Vagina (tissue), 2 donors: ENCODE data around the gene PIP5KL1.
A peak's percentile ranks its signal among the peaks of the same experiment; 100 is the strongest.

Experiments
- POLR2A ChIP-seq, 2 donors: fragments of 450-650 bp; IDR thresholded peaks; one replicate each; pipeline ENCODE4 v1.6.1; 2017; ENCODE audit warnings: antibody characterized with exemption in 2 of 2, mild to moderate bottlenecking in 2 of 2, moderate library complexity in 2 of 2
- POLR2AphosphoS5 ChIP-seq, 2 donors: sonication (generic); formaldehyde crosslinking; IDR thresholded peaks; one replicate each; pipeline ENCODE4 v1.9.0; 2017; ENCODE audit warnings: antibody characterized with exemption in 2 of 2, mild to moderate bottlenecking in 2 of 2, low read depth in 1 of 2; ENCODE audit not compliant: insufficient read depth in 1 of 2
- TF ChIP-seq, protein P1 (sequence below), 3 experiments: fragments of 450-650 bp in 2 of 3; fragments of 200-600 bp in 1 of 3; sonication (generic) in 1 of 3; IDR thresholded peaks; one replicate each; pipeline ENCODE4 v1.5.1; 2017 to 2019; ENCODE audit warnings: antibody characterized with exemption in 3 of 3, mild to moderate bottlenecking in 2 of 3, moderate library complexity in 2 of 3

DNA sequence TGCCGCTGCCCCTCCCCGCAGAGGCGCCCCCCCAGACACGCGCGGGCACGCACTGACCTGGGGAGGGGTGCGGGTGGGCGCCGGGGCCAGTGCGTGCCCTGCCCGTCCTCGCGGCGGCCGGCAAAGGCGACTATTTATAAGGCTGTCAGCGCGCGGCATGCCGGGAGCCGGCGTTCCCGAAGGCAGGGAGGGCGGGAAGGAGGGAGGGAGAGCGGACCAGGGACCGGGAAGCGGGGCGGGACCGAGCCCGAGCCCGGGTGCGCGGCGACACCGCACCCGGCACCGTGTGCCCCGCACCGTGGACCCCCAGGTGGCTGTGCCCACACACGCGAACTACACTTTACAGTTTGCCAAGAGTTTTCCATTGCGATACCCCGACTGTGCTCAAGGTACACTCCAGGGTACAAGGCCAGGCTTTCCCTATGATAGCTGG is 53.0 kb downstream of the PIP5KL1 start, which contains the start of gene AK1:
- TF ChIP-seq, protein P1, sequence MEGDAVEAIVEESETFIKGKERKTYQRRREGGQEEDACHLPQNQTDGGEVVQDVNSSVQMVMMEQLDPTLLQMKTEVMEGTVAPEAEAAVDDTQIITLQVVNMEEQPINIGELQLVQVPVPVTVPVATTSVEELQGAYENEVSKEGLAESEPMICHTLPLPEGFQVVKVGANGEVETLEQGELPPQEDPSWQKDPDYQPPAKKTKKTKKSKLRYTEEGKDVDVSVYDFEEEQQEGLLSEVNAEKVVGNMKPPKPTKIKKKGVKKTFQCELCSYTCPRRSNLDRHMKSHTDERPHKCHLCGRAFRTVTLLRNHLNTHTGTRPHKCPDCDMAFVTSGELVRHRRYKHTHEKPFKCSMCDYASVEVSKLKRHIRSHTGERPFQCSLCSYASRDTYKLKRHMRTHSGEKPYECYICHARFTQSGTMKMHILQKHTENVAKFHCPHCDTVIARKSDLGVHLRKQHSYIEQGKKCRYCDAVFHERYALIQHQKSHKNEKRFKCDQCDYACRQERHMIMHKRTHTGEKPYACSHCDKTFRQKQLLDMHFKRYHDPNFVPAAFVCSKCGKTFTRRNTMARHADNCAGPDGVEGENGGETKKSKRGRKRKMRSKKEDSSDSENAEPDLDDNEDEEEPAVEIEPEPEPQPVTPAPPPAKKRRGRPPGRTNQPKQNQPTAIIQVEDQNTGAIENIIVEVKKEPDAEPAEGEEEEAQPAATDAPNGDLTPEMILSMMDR (IDR thresholded peaks at IDR 0.05), result peak in 1 of 3 experiments; percentile 23
- TF ChIP-seq POLR2A (IDR thresholded peaks at IDR 0.05), result peak in 1 of 2 donors; percentile 25
- TF ChIP-seq POLR2AphosphoS5 (IDR thresholded peaks at IDR 0.05; ENCODE audit: insufficient read depth in 1 of 2, low read depth in 1 of 2), result peak; percentile 62 to 85
